HG03378 (cell line): ENCODE data around the gene PTGR3.
"Not testable (repeated sequence)": the region's sequence is repeated elsewhere in the genome, so short reads cannot be mapped to it uniquely, and the experiment has no call there.

Experiments
- ATAC-seq: cut with Tn5 transposase; IDR thresholded peaks from one replicate; pipeline ENCODE4 v1.9.1; 2021; ENCODE audit warnings: mild to moderate bottlenecking, moderate library complexity; ENCODE audit not compliant: unreplicated experiment

PTGR3 gene

DNA sequence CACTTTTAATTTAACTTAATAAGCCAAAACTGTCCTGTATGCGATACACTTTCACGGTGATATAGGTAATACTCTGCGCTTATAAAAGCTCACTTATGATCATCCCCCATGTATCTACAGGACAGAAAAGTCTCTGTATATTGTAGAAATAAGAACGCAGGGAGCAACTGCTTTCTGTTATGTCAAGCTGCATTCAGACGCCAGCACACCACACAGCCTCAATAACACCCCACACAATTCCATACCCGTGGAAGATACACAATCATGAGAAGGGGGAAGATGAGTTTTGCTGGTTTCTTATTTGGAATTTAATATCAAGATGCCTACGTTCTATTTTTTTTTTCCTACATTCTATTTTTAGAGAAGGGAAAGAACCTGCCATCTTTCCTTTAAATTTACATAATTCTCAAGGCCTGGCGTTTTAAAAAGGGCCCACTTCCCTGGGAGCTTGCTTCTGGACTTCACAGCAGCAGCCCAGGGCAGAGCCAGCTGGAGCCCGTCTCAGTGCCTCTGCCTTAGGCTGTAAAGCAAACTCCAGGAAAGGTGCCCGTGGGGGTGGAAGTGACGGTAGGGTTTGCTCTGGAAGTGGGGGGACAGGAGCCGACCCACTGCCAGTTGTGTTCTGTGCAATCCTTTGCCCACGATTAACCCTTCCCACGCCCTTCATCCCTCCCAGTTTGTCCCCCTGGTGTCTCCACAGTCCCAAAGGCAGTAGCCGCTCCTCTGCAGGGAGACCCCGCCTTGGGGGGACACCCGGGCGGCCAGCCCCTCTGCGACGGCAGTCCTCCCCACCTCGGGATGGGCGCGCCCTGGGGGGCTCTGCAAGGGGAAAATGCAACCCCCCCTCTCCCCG lies 5.3 kb downstream of the PTGR3 start:
- no peak for ATAC-seq

DNA sequence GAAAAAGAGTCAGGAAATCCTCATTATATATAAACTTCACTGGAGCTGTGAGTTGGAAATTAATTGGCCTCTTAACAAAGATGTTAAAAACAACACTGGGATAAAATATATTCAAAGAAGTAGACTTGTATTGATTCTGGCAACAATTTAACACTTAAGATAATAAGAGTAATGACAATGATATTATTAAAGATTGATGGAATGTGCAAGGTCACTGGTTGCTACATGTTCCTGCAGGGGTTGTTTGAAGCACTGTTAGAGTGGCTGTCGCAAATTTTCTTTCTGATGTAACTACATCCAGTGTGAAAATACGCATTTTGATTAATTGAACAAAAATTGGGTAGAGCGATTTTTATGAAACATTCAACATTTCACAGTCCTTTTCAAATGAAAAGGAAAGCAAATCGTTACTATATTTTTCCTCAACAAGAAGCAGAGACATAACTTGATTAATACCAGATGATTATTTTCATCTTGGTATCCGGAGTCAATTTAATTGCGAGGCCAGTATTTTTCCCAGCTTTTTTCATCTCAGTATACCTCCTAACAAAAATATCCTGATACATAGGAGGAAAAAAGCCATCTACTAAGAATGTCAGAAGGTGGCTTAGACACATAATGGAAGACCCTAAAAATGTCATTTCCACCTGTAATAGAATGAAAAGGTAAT lies 6.1 kb downstream of the PTGR3 start:
- ATAC-seq = no peak

DNA sequence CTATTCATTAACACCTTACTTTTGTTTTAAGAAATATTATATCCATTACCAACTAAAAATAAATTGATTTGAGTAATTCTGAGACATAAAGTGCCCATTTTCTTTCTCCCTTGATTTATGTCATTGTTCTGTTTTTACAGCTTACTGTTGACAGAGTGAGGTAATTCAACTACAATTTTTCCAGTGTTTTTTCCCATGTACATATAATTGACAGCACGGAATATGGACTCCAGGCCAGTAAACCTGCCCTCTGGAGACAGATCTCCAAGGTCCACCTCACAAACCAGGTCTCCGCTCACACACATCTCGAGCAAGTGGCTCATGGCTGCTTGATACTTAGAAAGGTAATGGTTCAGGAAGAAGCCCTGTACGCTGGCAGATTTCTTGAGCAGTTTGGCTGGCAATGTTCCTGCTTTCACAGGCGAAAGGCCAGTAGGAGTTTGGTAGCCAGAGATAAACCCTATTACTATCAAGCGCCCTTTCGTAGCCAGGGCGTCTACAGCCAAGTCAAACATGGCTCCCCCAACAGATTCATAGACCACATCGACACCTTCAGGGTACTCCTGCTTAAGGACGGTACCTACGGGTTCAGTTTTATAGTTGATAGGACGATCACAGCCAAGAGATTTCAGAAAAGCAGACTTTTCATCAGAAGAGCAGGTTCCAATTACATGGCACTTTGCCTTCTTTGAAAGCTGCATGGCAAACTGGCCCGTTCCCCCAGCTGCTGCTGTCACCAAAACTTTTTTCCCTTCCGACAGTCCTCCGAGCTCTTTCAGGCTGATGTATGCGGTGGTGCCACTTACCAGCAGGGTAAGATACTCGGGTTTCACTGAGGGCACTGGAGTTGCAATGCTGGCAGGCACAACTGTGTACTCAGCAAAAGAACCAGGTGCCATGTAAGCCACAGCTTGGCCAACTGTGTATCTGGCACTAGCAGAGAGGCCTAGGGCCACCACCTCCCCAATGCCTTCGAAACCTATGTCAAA lies 7.4 kb downstream of the PTGR3 start:
- ATAC-seq = no peak

DNA sequence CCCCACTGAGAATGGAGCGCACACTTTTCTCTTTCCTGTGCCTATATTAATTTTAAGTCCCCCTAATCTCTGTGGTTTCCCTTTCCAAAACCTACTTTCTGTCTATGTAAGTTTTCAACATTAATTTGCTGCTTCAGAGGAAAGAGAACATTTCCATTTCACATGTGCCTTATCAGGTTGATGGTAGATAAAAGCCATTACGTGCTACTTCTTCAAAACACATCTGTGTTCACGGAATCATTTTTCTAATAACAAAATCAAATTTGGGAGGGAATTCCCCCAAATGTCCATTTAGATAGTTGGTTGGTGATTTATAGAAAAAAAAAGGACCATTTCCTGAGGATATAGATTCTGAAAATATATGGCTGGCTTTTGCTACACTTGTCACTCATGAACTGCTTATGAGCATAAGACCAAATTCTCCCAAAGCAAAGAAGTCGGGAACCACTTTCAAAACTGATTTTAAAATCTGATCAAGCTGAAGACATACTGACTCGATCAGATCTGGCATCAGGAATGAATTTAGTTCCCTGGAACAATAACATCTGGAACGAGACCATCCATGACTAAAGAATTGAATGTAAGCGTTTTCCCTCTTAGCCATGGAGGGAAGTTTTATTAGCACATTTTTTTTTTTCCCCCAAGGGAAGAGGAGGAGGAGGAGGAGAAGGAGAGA lies 8.2 kb downstream of the PTGR3 start:
- ATAC-seq = no peak

DNA sequence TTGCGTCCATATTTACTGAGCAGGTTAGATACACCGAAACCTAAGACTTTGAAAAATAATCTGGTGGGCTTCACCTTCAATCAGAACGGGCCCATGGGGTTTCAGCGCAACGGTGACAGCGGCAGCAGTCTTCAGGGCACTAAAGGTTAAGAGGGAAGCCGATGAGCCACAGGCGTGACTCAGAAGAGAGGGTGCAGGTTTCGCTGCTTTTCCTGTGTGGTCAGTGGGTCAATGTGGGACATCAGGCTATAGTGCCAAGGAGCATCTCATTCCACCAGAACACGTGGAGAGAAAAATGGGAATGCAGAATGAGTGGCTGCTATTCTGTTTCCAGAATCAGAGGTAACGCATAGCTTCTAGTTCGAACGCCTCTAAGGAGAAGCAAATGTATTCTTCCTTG lies 8.9 kb downstream of the PTGR3 start:
- no peak for ATAC-seq

DNA sequence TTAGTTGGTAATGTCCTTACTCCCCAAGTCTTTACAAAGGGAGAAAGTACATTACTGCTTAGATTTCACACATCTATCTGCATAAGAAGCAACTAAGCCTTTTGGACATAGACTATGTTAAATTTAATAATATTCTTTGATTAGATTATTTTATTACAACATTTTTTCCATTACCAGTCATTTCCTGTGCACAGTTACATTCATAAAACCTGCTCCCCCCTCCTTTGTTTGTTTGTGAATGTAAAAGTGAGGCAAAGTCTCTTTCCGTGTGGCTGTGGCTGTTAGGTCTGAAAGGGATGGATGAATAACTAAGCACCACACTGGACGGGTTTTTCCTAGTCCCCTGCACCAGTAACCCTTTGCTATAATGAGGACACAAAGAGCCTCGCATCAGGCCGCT lies 9.6 kb downstream of the PTGR3 start:
- no peak for ATAC-seq

DNA sequence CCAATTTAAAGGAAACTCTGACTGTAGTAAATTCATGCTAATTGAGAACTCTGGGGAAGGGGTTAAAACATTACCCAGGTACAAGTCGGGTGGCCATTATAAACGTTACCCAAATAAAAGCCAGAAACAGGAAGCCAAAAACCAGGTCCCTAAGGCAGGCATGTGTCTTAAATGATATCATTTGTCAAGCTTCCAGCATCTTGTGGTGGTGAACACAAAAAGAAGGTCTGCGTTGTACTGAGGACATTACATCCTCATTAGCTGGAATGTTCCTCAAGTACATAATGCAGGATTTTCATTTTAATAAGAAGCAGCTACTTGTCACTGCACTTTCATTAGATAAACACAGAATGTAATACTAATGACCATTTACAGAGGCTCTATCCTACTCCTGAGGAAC lies 10.9 kb downstream of the PTGR3 start:
- no peak for ATAC-seq

DNA sequence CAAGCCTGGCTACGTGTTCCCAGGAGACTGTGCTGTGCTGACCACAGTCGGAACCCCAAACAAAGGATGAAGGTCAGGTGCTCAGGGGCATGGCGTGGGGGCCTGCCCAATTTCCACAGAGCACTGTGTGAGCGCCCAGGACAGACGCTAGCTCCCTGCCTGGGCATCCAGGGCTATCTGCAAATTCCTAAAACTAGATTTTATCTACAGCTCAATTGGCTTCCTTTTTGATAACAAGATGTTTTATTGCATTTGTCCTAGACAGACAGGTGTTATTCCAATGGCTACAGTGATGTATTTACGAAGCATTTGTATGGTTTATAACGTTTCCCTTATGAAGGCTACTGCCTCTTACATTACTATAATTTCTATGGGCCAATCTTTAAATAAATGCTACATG lies 16.0 kb downstream of the PTGR3 start:
- no peak for ATAC-seq

DNA sequence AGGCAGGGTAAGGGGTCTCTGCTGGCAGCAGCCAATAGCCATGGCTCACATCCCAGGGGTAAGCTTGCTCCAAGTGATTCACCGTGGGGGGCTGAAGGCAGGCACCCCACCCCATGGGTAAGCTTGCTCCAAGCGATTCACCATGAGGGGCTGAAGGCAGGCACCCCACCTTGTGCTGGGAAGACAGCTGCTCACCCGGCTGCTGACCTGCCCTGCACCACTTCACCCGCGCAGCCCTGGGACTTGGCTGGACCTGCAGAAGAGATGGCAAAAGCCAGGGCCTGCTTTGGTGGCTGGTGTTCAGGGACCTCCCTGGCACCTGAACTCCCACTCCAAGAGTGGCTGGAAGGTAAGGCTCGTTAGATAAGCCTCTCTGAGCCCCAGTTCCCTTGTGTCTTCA lies 19.2 kb downstream of the PTGR3 start:
- no peak for ATAC-seq

DNA sequence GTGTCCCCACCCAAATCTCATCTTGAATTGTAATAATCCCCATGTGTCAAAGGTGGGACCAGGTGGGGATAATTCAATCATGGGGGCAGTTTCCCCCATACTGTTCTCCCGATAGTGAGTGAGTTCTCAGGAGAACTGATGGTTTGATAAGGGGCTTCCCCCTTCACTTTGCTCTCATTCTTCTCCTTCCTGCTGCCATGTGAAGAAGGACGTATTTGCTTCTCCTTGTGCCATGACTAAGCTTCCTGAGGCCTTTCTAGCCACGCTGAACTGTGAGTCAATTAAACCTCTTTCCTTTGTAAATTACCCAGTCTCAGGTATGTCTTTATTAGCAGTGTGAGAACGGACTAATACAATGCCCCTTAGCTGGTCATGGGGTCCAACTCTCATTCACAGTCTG lies 21.2 kb downstream of the PTGR3 start:
- not testable (repeated sequence) for ATAC-seq

DNA sequence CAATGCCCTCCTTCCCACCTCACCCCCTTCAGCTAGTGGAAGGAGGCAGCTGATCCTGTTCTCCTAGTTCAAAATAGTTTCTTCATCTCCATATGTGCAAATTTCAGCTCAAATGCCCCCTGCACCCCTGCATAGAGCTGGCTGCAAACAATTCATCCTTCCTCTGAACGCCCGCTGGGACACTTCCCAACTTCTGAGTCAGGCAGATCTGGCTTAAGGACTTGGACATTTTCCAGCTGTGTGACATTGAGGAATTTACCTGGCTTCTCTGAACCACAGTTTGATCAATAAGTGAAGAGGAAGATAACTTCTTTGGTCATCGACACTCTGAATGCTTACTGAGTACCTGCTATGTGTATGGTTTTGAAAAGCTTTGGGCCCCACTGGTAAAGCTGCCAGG lies 23.5 kb downstream of the PTGR3 start:
- ATAC-seq = no peak

DNA sequence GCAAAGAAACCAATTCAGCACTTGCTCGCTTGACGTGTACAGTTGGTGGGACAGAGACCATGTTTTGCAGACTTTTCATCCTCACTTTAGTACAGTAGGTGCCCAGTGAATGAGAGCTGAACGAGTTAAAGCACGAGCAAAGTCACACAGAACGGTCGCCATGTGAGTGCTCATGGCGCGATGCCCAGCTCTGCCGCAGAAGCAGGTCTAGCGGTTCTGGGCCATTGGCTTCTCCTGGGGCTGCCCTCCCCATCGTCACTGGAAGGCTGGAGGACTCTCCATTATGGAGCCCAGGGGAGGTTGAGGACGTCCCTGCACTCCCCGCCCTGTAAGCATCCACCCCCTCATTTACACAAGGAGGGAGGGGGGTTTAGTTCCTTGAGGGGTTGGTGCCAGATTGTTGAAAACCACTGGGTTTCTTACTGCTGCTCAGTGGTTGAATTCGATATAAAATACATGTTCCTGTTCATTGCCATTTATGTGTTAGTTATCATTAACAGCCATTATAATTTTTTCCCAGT lies 24.9 kb downstream of the PTGR3 start:
- ATAC-seq = no peak

DNA sequence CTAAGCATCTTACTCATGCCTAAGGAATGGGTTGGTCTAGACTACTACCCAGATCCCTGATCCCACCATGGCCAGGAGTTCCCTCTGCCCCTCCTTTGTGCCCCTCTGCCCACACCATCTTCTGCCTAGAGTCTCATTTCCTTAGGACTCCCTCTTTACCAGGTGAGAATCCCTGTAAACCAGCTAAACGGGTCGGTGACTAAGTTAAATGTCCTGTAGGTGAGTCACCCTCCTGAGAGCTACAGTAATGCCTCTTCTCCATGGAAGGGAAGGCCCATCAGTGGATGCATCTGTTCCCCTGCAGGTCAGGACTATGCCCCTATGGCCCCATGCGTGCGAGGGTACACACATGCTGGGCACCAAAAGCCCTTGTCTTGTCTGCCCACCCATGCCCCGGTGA lies 25.4 kb downstream of the PTGR3 start:
- ATAC-seq = no peak

DNA sequence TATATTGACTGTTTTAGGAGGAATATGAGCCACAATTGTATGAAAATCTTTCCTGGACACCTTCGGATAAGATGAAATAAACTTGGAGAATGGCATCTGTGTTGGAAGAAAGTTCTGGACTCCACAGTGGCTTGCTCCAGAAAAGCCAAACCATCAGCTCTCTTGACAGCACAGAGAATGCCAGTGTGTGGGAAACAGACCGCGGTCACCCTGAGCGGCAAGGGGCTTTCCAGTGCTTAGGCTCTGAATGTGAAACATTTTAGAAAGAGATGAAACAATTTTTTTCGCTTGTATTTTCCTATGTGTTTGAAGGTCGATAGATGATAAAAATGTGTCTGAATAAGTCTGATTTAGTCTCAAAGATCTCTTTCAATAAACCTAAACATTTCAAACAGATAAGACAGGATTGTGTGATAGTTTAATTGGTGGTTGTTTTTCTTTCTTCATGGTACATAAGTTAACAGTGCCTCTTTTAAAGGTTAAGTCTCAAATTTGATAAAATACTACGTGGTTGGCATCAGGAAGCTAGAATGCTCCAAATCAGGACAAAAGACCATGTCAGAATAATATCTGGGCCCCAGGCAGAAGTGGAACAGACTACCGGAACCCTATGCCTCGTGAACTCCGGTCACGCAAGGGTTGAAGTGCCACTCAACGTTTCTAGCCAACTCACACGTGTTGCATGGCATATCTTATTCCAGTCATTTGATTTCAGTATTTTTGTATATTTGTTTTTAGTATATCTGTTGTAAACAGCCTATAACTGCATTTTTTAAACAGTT lies 28.9 kb downstream of the PTGR3 start:
- ATAC-seq = no peak

DNA sequence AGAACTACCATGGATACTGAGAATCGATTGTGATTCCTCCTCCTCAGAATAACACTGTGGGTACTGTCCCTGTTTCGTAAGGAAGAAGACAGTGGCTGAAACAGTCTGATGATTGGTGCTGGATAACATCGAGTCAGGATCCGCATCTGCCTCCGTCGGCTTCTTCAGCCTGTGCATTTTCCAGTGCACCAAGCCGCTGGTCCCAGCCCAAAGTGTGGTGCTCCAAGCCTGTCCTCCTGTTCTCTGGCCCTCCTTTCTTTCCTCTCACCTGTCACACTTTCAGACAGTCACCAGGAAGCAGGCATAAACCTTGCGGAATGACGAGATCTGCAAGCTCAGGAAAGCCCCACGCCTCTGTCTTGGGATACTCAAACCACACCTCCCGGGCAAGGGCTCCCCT lies 30.6 kb downstream of the PTGR3 start:
- no peak for ATAC-seq

DNA sequence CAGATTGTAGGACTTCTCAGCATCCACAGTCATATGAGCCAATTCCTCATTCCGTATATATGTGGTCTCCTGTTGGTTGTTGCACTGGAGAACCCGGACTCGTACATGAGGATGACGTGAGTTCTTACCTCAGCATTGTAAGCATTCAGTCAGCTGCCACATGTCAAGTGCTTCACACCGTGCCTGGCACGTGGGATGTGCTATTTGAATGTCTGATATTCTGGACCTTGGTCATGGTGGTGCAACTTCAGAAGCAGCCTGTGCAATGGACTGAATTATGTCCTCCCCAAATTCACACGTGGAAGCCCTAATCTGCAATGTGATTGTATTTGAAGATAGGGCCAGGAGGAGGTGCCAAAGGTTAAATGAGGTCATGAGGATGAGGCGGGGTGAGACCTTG lies 32.1 kb downstream of the PTGR3 start:
- no peak for ATAC-seq

DNA sequence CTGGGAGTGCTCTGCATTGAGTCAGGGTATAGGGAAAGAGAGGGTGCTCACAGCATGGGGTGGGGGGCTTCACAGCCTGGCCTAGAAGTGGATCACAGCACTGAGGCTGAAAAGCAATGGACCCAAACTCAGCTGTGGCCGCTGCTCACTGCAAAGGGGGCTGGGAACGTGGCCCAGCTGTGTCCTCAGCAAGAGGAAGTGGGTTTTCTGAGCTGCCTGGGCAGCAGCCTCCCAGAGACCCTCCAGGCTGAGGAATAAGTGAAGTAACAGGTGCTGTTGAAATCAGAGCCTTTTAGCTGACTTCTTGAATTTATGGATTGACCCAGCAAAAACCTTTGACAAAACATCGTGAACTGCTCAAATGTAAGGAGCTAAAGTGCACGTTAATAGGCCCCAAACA lies 35.2 kb downstream of the PTGR3 start:
- no peak for ATAC-seq

DNA sequence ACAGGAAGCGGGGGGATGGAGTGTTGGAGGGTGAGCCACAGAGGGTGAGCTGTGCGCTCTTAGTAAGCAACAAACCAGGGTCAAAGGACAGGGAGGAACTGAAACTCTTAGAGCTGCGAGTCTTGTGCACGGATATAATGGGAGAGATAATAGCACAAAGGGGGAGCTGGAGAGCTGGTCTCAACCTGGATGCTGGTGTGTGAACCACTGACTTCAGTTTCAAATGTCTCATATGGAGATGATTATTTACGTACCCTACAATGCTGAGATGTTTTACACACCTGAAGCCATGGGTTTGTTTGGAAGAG lies 35.9 kb downstream of the PTGR3 start:
- peak; percentile 99 for ATAC-seq

DNA sequence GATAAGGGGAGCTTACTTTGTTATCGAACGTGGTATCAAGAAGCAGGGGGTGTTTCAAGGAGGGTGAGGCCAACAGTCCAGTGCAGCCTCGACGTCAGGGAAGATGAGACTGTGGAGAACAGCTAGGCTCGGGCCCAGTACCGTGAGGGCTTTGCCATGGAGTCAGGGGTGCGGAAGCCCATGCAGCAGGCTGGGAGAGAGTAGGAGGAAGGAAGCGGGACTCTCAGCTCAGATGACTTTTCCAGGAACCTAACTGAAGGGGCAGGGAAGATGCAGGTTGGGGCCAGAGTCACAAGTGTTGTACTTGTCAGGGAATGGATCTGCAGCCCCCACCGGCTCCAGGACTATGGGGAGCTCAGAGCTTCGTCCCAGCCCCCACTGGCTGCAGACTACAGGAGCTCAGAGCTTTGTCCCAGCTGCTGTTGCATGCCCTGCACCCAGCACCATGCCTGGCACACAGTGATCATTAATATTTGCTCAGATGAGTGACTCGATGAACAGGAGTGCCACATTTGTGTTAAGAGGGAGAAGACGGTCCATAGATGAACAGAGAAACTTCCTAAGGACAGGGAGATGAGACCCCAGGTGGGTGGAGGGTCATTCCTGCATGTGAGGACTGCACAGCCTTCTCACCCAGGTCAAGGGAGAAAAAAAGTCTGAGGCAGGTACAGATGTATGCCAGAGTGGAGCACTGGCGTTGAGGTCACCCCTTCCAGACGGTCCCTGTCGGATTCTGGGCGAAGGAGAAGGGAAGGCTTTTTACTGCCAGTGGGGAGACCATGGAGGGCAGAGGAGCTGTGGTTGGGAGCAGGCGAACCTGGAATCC lies 36.4 kb downstream of the PTGR3 start:
- no peak for ATAC-seq
